Measurements from ENCODE around the gene FOXI3.
A peak's percentile ranks its signal among the peaks of the same experiment; 100 is the strongest.

FOXI3 gene

DNA sequence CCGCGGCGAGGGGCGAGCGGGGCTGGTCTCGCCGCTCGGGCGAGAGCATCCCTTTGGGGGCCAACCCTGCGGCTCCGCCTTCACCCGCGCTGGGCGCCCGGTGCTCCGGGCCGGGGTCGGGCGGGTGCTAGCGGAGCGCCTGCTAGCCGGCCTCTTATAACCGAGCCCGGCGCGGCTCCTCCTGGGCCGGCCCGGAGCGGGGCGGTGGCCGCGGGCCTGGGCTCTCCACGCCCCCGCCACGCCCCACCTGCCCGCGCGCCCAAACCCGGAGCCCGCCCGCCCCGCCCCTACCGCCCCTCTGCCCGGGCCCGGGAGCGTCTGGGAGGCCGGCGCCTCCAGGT lies at the start of gene FOXI3:
Gene FOXI3, minus strand, starts transcription at position 129 of the 341 bp plus-strand sequence. CDS start 158 bp downstream, outside the sequence.
- DNase-seq: no peak

DNA sequence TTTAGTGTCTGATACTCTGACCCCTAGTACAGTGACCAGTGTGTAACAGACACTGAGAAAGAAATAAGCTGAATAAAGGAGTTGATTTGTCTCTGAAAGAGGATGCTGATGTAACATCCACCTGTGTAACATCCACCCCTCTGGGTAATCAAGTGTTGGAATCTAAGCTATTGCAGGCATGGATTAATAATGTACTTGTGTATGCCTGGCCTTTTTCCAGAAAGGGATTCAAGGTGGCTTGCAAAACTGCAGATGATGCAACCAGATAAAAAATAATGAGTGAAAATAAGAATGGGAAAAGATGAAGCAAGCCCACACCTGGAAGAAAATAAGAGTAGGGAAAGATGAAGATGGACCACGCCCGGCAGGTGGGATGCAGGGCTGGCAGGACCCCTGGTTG lies 48.2 kb upstream of the FOXI3 start:
- DNase-seq: no peak

DNA sequence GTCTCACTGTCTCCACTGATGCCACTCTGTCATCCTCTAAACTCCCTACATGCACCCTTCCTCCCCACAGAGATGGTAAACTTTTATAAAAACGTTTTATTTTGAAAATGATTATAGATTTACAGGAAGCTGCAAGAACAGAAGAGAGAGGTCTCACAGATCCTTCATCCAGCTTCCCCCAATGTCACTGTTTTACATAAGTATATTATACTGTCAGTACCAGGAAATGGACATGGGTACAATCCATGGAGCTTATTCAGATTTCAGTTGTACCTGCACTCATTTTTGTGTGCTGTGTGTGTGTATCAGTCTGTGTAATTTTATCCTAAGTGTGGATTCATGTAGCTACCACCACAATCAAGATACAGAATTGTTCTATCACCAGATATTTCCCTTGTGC lies 46.7 kb upstream of the FOXI3 start:
- no peak for DNase-seq

DNA sequence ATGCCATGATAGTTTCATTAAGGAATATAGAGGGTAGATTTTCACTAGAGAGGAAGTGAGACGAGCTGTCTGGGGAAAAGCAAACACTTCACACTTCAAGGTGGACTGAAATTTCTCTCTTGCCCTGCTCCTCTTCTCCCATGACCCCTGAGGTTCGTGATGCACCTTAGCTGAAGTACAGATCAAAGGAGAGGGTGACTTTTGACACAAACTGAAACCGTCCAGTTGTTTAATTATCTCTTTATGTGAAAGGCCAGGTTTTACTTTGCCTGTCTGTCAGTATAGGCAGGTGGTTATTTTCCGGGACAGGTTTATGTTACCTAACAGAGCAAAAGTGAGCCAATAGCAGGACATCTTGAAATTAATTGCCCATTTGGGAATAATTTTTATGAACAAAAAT lies 41.0 kb upstream of the FOXI3 start:
- no peak for DNase-seq

DNA sequence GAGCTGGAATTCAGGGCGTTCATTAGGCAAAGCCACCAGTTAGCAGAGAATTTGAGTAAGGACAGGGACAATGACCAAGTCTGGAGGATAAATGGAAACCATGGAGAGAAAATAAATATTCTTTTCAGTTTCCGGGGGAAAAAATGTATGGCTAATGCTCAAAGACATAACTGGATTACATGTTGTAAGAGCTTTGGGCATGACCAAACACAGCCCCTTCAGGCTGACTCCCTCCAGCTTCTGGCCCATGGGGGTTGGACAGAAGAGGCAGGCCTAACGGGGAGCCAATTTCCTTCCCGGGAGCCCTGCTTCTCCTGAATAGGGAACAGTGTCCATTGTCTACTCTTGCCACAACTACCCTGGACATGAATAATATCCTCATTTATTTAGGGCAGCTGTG lies 39.5 kb upstream of the FOXI3 start:
- DNase-seq: no peak

DNA sequence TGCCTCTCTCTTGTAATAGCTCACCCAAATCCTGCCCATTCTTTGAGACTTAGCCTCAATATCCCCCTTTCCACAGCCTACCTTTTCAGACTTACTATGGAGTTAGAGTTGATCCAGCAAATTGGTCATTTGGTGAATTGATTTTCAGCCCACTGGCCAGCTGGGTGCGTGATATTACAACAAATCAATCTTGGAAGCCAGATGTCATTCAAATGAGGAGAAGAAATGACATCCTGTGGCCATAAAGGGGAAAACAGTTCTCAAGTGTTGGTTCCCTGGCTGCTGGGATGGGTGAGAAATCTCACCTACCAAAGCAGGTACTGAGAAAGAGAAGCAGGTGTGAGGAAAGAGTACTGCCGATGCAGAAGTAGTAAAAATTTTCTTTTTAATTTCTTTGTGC lies 36.7 kb upstream of the FOXI3 start:
- DNase-seq: no peak

DNA sequence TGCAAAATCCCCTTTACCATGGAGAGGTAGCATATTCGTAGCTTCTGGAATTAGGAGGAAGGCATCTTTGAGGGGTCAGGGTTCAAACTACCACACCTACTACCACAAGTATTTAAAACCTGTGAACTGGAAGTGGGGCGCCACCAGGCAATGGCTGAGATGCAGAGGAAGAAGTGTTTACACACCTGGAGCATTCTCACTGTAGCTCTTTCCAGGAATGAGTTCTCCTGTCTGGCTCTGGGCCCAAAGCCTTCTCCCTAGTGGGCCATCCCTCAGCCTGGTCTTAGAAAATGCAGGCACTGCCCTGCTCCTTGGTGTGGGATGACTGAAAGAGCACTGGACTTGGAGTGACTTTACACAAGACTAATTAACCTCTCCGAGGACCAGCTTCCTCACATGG lies 30.7 kb upstream of the FOXI3 start:
- no peak for DNase-seq

DNA sequence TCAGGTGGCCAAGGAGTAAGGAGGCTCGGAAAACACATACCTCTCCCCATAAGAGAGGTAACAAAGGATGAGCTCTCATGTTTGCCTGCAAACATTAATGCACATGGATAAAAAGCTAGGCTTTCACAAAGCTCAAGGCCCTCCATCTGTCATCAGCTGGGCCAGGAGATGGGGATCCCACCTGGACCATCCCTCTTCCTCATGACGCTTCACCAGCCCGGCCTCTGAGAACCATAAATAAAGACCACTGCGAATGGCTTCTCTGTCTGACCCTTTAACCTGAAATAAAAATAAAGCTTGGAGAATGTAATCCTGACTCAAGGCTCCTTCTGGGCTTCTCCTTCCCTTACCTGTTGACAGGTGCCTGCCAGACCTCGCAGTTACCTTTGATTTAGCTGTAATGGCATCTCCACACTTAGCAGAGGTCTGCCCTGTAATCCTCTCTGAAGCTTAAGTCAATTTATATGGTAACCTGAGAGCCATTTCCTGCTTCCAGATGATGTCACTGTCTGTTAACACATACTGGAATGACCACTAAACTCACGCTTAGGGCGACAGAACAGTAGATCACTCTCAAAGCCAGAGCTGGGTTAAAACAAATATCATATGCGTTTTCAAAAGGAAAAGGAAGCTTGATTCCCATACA lies 29.3 kb upstream of the FOXI3 start:
- DNase-seq: no peak

DNA sequence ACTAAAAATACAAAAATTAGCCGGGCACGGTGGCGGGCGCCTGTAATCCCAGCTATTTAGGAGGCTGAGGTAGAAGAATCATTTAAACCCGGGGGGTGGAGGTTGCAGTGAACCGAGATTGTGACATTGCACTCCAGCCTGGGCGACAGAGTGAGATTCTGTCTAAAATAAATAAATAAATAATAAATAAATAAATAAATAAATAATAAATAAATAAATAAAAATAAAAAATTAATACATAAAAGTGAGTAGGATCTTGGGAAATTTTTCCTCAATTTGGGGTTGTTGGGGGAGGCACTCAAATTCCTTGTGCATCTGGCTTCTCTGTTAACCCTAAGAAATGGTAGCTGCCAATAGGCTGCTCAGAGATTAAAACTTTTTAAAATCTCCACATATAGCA lies 20.3 kb upstream of the FOXI3 start:
- no peak for DNase-seq

DNA sequence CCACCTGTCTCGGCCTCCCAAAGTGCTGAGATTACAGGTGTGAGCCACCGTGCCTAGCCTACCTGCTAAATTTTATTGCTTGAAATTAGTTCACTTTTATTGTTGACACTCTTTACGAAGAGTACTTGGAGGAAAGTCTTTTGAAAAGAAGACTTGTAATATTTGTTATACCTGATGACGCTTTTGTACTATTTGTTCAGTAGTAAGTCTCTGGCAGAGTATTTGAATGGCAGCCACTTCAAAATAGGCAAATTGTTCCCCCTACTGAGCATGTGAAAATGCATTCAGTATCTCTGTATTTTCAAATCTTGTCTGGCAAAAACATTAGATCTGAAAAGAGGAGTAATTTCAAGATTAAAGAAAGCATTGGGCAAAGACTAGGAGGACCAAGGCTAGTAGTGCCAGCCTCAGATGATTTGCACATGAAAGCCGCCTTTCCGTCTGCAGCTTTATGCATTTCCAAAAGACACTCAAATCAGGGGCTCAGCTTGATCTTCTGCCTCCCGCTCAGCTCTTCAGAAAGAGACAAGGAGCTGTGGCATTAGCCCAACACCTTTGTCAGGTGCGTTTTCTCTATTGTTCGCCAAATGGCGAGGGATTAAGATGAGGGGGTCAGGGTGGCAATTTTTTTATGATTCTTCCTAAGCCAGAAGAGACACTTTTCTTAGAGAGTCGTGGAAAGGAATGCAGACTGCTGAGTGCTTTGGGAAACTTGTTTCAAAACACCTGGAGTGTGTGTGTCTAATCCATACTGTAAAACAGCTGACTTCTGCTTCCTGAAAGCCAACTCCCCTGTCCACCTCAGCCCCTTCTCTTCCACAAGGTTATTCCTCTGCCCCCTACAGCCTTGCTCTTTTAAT lies 18.8 kb upstream of the FOXI3 start:
- DNase-seq: no peak

DNA sequence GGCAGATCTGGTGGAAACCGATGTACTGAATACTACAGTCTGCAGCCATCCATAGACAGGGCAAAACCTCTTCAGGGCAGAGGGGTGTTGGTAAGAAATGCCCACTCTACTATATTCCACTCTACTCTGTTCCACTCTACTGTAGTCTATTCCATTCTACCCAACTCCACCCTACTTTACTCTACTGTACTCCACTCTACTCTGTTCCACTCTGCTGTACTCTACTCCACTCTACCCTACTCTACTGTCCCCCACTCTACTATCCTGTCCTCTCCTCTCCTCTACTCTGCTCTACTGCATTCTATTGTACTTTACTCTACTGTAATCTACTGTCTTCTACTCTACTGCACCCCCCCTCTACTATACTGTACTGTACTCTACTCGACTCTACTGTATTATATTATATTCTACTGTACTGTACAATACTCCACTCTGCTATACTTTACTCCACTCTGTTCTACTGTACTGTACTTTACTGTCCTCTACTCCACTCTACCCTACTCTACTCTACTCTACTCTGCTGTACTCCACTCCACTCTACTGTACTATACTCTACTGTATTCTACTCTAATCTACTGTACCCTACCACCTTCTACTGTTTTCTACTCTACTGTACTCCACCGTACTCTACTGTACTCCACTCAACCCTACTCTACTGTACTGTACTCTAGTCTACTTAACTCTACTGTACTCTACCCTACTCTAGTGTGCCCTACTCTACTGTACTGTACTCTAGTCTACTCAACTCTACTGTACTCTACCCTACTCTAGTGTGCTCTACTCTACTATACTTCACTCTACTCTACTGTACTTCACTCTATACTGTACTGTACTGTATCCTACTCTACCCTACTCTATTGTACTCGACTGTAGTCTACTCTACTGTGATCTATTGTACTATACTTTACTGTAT lies 17.0 kb upstream of the FOXI3 start:
- DNase-seq: no peak

DNA sequence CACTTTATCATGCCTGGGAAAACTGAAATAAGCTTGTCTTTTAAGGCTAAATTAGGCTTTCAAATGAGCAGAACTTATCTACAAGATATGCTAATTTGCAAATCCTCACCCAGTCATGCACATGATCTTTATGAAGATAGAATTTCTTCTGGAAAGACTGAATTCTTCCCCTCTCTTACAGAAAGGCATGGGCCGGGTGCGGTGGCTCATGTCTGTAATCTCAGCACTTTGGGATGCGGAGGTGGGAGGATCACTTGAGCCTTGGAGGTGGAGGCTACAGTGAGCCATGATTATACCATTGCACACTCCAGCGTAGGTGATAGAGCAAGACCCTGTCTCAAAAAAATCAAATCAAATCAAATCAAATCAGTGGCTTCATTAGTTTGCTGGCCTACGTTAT lies 11.7 kb upstream of the FOXI3 start:
- no peak for DNase-seq

DNA sequence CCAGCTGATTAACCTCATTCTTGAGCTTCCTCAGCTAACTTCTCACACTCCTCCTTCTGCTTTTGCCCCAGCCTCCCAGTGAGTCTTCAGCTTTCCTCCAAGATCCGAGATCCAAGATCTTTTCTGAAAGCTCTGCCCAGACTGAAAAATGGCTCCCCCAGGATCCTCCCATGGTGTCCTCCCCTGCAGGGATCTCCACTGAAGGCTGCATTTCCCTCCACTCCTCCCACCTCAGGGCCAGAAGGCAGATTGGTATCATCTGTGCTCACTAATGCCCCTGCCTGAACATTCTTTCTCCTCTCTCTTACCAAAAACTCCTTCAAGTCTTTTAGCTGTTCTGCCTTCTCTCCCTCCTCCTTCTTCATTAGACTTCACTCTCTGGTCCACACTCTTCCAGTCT lies 6.1 kb upstream of the FOXI3 start:
- no peak for DNase-seq

DNA sequence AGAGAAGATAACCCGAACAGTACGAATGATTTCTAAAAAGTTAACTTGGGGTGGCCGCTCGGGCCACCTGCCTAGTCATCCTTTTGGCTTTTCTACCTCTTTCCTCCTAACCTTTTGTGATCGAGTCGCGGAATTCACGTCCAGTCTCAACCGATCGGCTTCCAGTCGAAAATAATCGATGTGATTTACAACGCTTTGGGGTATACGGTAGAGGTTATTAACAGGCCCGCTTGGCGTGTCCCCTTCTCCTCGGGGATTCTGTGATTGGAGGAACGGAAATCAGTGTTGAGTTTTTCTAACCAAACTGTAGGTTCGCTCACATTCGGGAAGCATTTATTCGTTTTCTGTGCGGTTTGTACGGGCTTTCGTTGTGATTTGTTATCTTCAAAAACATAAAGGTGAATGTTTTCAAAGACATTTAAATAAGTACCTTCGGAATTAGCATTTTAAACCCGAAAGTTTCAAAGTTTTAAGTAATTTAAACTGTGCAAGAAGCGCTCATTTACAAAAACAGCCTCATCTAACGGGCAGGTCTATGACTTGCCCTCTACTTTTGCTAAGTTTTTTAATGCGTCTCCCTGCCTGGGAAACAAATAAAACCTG lies 588 bp upstream of the FOXI3 start:
- DNase-seq: peak; percentile 42

DNA sequence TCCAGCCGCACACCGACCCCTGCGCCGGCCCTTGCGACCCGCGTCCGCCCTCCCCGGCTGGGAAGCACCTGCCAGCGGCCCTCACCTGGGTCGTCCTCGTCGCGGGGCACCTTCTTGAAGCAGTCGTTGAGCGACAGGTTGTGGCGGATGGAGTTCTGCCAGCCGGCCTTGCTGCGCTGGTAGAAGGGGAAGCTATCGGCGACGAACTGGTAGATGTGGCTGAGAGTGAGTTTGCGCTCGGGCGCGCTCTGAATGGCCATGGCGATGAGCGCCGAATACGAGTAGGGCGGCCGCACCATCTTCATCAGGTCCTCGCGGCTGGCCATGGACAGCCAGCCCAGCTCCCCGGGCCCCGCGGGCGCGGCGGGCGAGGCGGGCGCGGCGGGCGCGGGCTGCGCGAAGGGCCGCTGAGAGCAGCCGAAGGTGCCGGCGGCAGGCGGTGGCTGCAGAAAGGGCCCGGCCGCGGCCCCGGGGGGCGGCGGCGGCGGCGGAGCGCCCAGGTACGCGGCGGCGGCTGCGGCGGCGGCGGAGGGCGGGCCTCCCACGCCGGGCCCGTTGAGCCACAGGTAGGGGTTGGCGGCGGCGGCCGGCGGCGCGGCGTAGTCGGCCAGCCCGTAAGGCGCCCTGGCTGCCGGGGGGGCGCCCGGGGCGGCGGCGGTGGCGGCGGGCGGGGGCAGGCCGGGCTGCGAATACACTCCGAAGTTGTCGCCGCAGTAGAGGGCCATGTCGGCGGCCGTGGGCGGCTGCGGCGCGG lies 505 bp downstream of the FOXI3 start:
- DNase-seq: no peak

DNA sequence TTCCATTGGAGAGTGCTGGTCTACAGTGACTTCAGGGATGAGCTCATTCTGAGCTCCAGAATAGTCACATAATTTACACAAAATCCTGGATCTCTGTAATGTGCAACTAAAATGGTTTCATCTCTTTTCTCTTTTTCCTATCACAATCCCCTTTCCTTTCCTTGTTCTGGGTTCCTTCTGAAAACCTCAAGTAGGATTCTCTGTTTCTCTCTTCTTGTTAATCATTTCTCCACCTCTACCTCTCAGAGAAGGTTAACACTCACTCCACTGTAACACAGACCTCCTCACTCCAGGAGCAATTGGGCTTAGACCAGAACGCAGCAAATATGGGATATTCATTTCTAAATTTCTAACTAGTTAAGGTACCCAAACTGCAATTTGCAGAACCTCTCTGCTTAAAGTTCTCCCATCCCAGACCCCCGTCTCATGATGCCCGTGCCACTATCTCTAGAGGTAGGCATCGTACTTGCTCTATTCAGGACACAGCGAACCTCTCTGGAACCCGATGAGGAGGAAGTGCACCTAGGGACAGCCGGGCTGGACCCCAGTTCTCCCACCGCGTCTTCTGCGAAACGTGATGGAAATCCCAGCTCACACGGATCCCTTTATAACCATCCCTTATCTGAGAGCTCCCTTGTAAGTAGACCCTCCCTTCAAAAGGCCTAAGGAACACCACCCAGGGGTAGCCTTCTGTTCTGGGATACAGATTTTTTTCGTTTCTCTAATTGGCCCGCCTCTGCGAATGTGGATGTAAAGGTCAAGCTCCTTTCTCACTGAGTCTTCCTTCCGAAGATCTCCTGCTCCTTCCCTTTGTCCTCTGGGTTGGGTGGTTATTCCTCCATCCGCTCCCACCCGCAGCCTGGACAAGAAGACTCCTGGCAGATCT lies 1.3 kb downstream of the FOXI3 start:
- DNase-seq: no peak

DNA sequence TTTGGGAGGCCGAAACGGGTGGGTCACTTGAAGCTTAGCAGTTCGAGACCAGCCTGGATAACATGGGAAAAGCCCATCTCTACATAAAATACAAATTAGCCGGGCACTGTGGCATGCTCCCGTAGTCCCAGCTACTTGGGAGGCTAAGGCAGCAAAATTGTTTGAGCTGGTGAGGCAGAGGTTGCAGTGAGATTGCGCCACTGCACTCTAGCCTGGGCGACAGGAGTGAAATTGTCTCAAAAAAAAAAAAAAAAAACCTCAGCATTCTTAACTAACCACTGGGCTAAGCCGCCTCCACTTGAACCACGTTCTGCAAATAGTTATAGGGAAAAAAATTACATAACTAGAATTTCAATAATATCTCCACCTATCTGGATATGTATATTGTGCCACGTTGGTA lies 2.3 kb downstream of the FOXI3 start:
- no peak for DNase-seq

DNA sequence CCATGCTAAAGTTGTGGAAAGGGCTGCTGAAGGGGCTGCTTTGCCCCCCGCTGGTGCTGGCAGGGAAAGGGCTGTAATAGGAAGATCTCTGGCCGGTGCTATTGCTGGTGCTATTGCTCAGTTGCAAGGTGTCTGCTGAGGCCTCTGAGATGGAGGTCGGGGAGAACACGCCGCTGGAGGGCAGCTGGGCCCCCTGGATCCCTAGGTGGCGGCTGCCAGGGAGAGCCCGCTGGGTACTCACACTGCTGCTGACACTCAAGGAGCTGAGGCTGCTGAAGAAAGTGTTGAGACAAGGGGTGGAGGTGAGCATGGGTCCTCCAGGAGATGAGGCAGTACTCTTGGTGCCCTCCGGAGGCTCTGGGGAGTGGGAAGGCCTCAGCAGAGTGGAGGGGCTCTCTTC lies 4.2 kb downstream of the FOXI3 start:
- no peak for DNase-seq

DNA sequence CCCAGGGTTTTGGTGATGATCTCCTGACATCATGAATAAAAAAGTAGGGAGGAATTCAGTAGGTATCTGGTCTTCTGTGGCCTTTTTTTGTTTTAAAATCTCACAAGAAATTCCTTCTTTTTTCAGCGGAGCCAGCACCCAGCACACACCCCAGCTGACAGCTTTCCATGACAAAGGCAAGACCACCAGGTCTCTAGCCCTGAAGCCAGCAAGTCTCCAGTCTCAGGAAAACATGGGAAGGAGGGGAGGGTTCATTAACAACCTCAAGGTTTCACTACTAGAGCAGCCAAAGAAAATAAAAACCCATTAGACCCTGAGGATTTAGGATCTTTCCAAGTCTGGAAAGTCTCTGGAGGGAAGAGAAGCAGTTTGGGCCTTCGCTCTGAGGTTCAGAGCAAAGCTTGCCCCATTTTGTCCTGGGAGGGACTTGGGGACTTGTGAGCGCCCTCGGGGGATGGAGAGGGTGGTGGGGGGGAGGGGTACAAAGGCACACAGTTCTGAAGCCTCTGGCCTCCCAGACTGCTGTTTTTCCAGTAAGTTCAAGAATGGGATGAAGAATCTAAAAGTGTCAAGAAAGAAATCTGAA lies 9.0 kb downstream of the FOXI3 start:
- no peak for DNase-seq

DNA sequence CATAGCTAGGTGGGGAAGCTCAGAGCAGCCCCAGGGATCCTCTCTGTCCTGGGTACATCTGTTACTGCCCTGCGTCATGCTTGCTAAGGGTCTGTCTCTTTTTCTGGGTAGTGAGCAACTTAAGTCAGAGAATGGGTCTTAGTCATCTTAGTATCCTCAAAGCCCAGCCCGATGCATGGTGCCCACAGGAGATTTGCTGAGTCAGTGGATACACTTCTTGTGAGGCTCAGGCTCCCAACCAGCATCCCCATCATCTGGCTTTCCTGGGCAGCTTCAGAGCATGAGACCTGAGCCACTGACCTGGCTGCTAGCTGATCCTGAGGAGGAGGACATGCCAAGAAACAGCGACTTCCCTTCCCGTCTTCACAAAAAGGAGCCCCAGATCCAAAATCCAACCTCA lies 10.0 kb downstream of the FOXI3 start:
- DNase-seq: no peak

DNA sequence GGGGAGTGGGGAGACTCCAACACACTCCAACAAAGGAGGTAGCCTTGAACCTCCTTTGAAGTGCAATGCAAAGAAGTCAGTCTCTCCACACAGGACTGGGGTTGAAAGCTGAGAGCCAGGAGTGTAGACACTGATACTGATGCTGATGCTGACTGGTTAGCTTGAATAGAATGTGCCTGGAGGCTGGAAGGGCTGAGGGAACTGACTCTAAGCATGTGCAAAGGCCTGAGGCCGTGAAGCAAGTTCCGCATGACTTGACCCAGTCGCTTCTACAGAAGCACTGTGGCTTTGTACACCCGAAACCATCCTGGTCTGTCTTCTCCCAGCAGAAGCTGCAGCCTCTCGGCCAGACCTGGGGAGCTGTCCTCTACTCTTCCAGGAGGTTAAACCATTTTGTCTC lies 10.4 kb downstream of the FOXI3 start:
- no peak for DNase-seq
